ENCODE measurements around the gene GDF9.
"Not testable (repeated sequence)": the region's sequence is repeated elsewhere in the genome, so short reads cannot be mapped to it uniquely, and the experiment has no call there.

GDF9 gene

GRCh38 chr5:132871459-132872284 lies 5.4 kb upstream of the GDF9 start:
- DNase-seq = no peak

- DNase-seq = no peak
These were observed 4.5 kb upstream of the GDF9 start for GRCh38 chr5:132870801-132871200.

DNA sequence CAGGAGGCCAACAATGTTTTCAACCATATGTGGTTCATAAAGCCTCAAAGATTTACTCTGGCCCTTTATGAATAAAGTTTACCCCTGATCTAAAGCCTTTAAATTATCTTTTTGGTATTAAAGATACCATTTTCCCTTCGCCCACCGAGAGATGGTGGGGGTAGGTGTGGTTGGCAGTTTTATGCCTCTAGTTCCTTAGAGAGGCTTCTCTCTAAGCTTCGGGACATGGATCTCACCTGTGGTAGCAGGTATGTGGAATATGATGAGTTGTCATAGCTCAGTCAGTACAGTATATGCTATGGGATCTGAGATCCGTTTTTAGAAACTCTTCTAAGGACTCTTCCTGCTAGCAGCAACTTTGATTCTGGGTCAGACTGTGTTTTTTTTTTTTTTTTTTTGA lies 2.5 kb upstream of the GDF9 start:
- no peak for DNase-seq

GRCh38 chr5:132867046-132867451 lies 780 bp upstream of the GDF9 start:
- DNase-seq = no peak

DNA sequence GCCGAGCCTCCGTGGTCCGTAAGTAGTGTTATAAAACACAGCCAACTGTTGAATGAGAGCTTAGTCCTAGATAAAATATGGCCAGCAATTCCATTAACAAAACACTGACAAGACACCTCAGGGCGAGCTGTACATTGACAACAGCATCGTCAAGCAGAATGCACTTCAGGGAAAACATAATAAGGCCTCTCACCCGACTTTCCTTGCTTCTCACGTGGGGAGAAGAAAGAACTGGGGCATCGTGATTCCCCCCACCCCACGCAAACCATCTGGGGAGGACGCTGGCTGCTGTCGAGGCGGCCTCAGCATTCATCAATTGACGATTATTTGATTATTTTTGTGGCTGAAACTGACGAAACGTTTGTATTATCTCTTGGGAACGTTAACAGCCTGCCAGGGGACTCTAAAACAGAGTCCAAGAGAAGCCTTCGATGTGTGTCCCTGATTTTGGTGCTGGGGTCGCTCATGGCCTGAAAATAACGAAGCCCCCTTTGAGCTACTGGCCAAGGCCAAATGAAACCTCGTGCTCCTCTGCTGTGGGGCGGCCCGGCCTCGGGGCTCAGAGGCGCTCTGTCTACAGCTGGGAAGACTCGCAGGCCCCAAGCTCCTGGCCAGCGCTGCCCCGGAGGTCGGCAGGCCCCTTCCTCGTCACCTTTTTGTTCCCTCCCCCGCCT lies 464 bp downstream of the GDF9 start:
- DNase-seq = no peak

DNA sequence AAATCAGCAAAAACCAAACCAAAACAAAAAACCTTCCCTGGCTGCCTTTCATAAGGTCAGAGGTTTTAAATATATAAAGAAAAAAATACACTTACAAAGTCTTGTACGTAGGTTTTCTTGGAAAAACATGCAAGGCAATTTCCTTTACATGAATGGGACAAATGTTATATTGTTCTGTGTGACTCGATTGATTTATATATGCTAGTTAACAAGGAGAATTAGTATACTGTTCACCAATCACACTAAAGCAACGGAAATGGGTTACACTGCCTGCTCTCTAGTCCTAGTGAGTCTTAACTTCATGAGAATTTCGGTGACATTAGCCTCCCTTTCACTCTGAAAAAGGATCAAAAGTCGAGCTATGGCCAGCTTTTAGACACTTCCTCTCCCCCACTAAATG lies 5.5 kb downstream of the GDF9 start:
- no peak for DNase-seq

DNA sequence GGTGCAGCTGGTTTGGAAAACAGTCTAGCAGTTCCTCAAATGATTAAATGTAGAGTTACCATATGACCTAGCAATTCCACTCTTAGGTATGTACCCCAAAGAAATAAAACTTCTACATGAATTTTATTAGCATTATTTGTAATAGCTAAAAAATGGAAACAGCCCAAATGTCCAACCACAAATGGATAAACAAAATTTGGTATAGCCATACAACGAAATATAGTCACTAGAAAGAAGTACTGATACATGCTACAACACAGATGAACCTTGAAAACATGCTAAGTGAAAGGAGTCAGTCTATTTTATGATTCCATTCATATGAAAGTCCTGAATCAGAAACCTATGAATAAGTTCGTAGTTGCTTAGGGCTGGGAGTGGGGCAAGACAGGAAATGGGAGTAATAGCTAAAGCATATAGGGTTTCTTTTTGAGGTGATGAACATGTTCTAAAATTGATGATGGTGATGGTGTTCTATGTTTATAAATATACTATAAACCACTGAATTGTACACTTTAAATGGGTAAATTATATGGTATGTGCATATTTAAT lies 6.3 kb downstream of the GDF9 start:
- no peak for DNase-seq

DNA sequence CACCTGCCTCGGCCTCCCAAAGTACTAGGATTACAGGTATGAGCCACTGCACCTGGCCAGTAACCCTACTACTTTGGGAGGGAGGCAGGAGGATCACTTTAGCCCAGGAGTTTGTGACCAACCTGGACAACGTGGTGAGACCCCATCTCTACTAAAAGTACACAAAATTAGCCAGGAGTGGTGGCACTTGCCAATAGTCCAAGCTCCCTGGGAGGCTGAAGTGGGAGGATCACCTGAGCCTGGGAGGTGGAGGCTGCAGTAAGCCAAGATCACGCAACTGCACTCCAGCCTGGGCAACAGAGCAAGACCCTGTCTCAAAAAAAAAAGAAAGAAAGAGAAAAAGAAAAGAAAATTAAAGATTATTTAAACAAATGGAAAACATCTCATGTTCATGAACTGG lies 10.3 kb downstream of the GDF9 start:
- no peak for DNase-seq

- not testable (repeated sequence) for DNase-seq
These were observed 11.3 kb downstream of the GDF9 start for GRCh38 chr5:132854992-132855391.

- DNase-seq = no peak
These were observed 12.0 kb downstream of the GDF9 start for GRCh38 chr5:132854301-132854700.

DNA sequence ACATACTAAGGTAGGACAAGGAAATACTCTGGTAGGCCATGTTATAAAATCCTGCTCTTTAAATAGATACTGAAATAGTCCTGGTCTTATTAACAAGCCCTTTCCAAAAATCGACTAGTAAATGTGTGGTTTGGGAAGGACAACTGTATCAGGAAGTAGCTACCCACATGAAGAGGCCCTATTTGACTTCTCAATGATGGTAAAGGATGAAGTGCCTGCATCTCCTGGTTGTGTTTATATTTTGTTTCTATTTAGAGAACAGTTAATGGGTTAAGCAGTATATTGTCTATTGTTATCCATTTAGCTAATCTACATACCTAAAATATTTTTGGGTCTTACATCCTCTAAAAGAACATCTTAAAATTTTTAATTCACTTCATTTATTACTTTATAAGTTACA lies 12.5 kb downstream of the GDF9 start:
- no peak for DNase-seq

DNA sequence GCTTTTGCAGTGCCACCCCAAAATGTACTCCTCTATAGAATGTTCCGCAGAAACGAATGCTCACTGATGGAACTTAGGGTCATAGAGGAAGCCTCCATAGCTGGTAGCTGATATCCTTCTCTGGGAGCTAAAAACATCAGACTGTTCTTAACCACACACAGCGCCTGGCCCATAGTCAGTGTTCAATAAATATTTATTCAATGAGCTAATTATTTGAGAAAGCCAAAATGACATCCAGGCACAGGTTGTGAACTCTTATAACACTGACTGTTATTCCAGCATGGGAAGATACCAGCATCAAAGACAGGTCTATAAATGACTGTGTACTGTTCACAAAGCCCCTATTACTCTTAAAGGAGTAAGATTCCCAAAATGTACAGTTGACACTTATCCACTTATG lies 12.9 kb downstream of the GDF9 start:
- no peak for DNase-seq

GRCh38 chr5:132850066-132850465 lies 16.2 kb downstream of the GDF9 start:
- DNase-seq = no peak

- no peak for DNase-seq
These were observed 16.9 kb downstream of the GDF9 start for GRCh38 chr5:132849347-132849746.

GRCh38 chr5:132848270-132848669 lies 18.0 kb downstream of the GDF9 start:
- DNase-seq = no peak

- DNase-seq = no peak
These were observed 25.0 kb downstream of the GDF9 start for GRCh38 chr5:132841305-132841704.

- no peak for DNase-seq
These were observed 25.4 kb downstream of the GDF9 start for GRCh38 chr5:132840896-132841295.

GRCh38 chr5:132840313-132840712 lies 26.0 kb downstream of the GDF9 start:
- no peak for DNase-seq

- no peak for DNase-seq
These were observed 26.6 kb downstream of the GDF9 start for GRCh38 chr5:132839426-132840301.

GRCh38 chr5:132838516-132839282 lies 27.6 kb downstream of the GDF9 start:
- no peak for DNase-seq

DNA sequence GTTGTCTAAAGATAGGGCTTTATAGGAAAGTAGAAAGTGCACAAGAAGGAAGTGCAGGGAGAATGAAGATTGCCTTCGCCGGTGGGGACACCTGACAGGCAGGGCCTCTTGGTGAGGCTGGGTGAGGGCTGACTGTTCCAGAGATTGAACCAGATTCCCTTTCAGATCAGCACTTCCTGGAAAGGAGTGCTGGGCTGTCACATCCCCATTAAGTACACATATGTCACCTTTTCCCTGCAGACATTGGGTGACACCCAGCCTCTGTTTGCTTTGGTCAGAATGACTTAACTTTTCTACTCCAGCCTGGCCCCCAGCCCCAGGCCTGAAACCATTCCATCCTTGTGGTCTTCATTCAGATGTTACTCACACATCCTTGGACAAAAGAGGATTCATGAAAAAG lies 28.4 kb downstream of the GDF9 start:
- DNase-seq = no peak

DNA sequence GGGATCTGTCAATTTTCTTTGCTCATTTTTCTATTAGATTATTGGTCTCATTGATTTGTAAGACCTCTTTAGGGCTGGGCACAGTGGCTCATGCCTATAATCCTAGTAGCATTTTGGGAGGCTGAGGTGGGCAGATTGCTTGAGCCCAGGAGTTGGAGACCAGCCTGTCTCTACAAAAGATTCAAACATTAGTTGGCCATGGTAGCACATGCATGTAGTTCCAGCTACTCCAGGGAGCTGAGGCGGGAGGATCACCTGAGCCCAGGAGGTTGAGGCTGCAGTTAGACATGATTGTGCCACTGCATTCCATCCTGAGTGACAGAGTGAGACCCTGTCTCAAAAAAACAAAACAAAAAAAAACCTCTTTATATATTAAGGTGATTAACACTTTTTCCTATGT lies 29.4 kb downstream of the GDF9 start:
- no peak for DNase-seq
